ENCODE data around the gene CNIH4. TPM values are rescaled to one million over a fixed set of nuclear protein-coding genes. Genes with fewer than 3 reads are reported as not detected.

The CNIH4 gene
- total and polyA plus RNA-seq, 9 donors, result 24.6 to 51.8 (median 37.5) TPM

DNA sequence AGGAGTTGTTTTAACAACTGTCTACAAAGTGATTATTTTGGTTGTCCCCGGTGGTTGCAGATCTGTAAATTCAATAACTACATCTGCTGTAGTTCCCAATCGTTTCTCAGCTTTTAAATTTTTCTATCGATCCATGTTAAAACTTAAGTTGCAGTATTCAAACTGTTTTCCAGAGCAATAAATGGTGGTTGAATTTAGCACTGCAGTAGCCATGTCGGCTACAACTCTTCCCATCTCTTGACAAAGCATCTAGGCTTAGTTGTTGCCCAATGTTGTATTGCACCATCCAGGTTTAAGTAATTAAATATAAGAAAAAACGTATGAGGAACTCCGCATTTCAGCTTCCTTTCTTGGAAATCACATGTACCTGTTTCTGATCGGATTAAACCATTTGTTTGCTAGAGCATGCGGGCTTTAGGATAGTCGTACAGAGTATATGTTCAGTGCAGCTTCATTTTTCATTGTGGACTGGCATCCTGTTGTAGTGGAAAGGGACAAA lies 996 bp downstream of the CNIH4 start:
- Histone ChIP-seq H3K9me3 (no peaks in the 10 kb centered on the region), H3K4me1 (ENCODE audit: insufficient read depth) (peaks cover 3% of the 10 kb centered on the region), H3K27ac (peak overlapping the region in 1 of 2 donors; percentile 82), H3K27me3 (no peaks in the 10 kb centered on the region), H3K36me3 (no peaks in the 10 kb centered on the region), H3K4me3 (peak overlapping the region; percentile 59)
- DNase-seq, result no peak
- intact Hi-C loops (cut with DNase I), result no loop called here
- TF ChIP-seq, protein P1, sequence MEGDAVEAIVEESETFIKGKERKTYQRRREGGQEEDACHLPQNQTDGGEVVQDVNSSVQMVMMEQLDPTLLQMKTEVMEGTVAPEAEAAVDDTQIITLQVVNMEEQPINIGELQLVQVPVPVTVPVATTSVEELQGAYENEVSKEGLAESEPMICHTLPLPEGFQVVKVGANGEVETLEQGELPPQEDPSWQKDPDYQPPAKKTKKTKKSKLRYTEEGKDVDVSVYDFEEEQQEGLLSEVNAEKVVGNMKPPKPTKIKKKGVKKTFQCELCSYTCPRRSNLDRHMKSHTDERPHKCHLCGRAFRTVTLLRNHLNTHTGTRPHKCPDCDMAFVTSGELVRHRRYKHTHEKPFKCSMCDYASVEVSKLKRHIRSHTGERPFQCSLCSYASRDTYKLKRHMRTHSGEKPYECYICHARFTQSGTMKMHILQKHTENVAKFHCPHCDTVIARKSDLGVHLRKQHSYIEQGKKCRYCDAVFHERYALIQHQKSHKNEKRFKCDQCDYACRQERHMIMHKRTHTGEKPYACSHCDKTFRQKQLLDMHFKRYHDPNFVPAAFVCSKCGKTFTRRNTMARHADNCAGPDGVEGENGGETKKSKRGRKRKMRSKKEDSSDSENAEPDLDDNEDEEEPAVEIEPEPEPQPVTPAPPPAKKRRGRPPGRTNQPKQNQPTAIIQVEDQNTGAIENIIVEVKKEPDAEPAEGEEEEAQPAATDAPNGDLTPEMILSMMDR (IDR thresholded peaks at IDR 0.05), result no peak
- TF ChIP-seq EP300 (IDR thresholded peaks at IDR 0.05), result no peak
- no peak for TF ChIP-seq POLR2A (IDR thresholded peaks at IDR 0.05)
- WGBS, 3 donors, result 15 to 21% (median 17%) methylated on average over 9 of the region's 9 CpGs

DNA sequence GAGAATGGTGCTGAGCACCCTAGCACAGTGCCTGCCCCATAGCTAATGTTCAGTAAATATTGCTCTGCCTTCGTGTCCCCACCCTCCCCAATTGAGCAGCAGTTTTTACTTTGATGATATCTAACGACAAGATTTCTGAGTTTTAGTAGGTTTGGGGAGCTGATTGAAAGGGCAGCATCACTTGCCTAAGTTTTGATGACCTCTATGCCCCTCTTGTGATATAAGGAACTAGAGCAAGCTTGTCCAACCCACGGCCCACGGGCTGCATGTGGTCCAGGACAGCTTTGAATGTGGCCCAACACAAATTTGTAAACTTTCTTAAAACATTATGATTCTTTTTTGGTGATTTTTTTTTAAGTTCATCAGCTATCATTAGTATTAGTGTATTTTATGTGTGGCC lies 1.6 kb downstream of the CNIH4 start:
- Histone ChIP-seq H3K27ac (peak overlapping the region in 1 of 2 donors; percentile 82), H3K27me3 (no peaks in the 10 kb centered on the region), H3K9me3 (no peaks in the 10 kb centered on the region), H3K36me3 (no peaks in the 10 kb centered on the region), H3K4me1 (ENCODE audit: insufficient read depth) (peaks cover 3% of the 10 kb centered on the region), H3K4me3 (peak overlapping the region; percentile 59)
- 59 to 70% (median 64%) methylated on average over 4 of the region's 4 CpGs for WGBS, 3 donors
- intact Hi-C loops (cut with DNase I), result no loop called here
- TF ChIP-seq, protein P1 (IDR thresholded peaks at IDR 0.05), result no peak
- TF ChIP-seq POLR2A (IDR thresholded peaks at IDR 0.05) (no peak), EP300 (IDR thresholded peaks at IDR 0.05) (no peak)
- no peak for DNase-seq

DNA sequence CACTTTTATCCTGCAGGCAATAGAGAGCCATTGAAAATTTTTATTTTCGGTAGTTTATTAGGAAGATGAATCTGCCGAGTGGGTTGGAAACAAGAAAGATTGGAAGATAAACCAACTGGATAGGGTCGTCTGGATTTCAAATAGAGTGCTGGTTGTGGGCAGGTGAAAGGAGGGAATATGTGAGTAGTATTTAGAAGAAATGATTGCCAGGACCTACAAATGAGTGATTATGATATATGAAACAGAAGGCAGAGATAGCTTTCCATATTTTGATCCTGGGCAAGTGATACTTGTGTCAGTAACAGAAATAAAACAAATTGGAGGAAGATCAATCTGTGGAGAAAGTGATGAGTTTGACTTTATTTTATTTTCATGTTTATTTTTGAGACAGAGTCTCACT lies 2.5 kb downstream of the CNIH4 start:
- Histone ChIP-seq H3K4me3 (no peak overlapping the region), H3K27ac (no peak overlapping the region), H3K36me3 (no peaks in the 10 kb centered on the region), H3K4me1 (ENCODE audit: insufficient read depth) (peaks cover 3% of the 10 kb centered on the region), H3K9me3 (no peaks in the 10 kb centered on the region), H3K27me3 (no peaks in the 10 kb centered on the region)
- TF ChIP-seq, protein P1 (IDR thresholded peaks at IDR 0.05), result no peak
- TF ChIP-seq EP300 (IDR thresholded peaks at IDR 0.05) (no peak), POLR2A (IDR thresholded peaks at IDR 0.05) (no peak)
- 82 to 83% (median 83%) methylated on average over 3 of the region's 3 CpGs for WGBS, 3 donors
- DNase-seq, result no peak
- intact Hi-C loops (cut with DNase I), result no loop called here

DNA sequence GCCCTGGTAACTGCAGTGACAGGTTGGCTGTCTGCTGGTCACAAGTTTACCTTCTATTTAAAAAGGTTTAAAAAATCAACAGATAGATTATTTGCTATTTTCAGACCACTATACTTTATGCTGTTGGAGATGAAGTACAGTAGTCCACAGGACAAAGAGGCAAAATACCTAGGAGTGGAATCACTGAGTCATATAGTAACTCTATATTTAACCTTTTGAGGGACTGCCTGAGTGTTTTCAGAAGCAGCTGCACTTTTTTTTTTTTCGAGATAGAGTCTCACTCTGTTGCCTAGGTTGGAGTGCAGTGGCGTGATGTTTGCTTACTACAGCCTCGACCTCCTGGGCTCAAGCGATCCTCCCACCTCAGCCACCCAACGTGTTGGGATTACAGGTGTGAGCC lies 11.7 kb downstream of the CNIH4 start:
- Histone ChIP-seq H3K27ac (no peak overlapping the region), H3K36me3 (no peaks in the 10 kb centered on the region), H3K4me1 (ENCODE audit: insufficient read depth) (no peaks in the 10 kb centered on the region), H3K27me3 (no peaks in the 10 kb centered on the region), H3K9me3 (no peaks in the 10 kb centered on the region), H3K4me3 (no peak overlapping the region)
- intact Hi-C loops (cut with DNase I), result no loop called here
- DNase-seq, result no peak
- TF ChIP-seq EP300 (IDR thresholded peaks at IDR 0.05), result no peak
- TF ChIP-seq POLR2A (IDR thresholded peaks at IDR 0.05), result no peak
- TF ChIP-seq, protein P1 (IDR thresholded peaks at IDR 0.05), result no peak
- WGBS, 3 donors, result 80 to 90% (median 84%) methylated on average over 5 of the region's 5 CpGs

Data from ovary (tissue), 9 donors.